Spleen (tissue), 7 donors: Measurements from ENCODE around the gene EMX2.

Source experiments
- CTCF ChIP-seq, 11 experiments: fragments of 200-600 bp in 7 of 11; fragments of 450-650 bp in 4 of 11; sonication (generic) in 4 of 11; IDR thresholded peaks in 8 of 11; conservative IDR thresholded peaks in 3 of 11; 1 replicate in 7 of 11; 2 replicates in 4 of 11; pipeline versions ENCODE4 v1.4.0 to v1.8.0; 2016 to 2021; ENCODE audit warnings: antibody characterized with exemption in 11 of 11, inconsistent platforms in 4 of 11, mild to moderate bottlenecking in 1 of 11
- POLR2A ChIP-seq, 3 donors: fragments of 450-650 bp; IDR thresholded peaks; one replicate each; pipeline ENCODE4 v1.5.1; 2017; ENCODE audit warnings: antibody characterized with exemption in 3 of 3, mild to moderate bottlenecking in 1 of 3
- POLR2AphosphoS5 ChIP-seq, 3 donors: sonication (generic); formaldehyde crosslinking; IDR thresholded peaks; one replicate each; pipeline ENCODE4 v1.5.1; 2017; ENCODE audit warnings: antibody characterized with exemption in 3 of 3
- donor health status: DM: no; HTN: no; CAD: no; lungs with moderate emphysema.
- donor health status: DM: no; HTN: no; CAD: no.
- donor health status: DM: no; HTN: no; CAD: no.

- TF ChIP-seq CTCF (IDR thresholded peaks at IDR 0.05 in 8 of 11, conservative IDR thresholded peaks at IDR 0.05 in 3 of 11) = no peak
- TF ChIP-seq POLR2AphosphoS5 (IDR thresholded peaks at IDR 0.05) = no peak
- no peak for TF ChIP-seq POLR2A (IDR thresholded peaks at IDR 0.05)
Measured at GRCh38 chr10:117578999-117579590, 36.5 kb downstream of the EMX2 start.
